Measurements from ENCODE around the gene PPP2R1B. TPM values are rescaled to one million over a fixed set of nuclear protein-coding genes. Genes with fewer than 3 reads are reported as not detected.

Gene PPP2R1B
- 100 to 1,000 TPM in 1 of 6 experiments, 10 to 100 TPM in 5; 44.5 to 150 (median 59.6) TPM for total RNA-seq
- long read RNA-seq, full-length matches to known transcripts, result 5 of 9 reads
- long read RNA-seq, partial matches to known transcripts, result 2 of 9 reads
- long read RNA-seq, other reads (novel, unspliced or antisense), result 2 of 9 reads

DNA sequence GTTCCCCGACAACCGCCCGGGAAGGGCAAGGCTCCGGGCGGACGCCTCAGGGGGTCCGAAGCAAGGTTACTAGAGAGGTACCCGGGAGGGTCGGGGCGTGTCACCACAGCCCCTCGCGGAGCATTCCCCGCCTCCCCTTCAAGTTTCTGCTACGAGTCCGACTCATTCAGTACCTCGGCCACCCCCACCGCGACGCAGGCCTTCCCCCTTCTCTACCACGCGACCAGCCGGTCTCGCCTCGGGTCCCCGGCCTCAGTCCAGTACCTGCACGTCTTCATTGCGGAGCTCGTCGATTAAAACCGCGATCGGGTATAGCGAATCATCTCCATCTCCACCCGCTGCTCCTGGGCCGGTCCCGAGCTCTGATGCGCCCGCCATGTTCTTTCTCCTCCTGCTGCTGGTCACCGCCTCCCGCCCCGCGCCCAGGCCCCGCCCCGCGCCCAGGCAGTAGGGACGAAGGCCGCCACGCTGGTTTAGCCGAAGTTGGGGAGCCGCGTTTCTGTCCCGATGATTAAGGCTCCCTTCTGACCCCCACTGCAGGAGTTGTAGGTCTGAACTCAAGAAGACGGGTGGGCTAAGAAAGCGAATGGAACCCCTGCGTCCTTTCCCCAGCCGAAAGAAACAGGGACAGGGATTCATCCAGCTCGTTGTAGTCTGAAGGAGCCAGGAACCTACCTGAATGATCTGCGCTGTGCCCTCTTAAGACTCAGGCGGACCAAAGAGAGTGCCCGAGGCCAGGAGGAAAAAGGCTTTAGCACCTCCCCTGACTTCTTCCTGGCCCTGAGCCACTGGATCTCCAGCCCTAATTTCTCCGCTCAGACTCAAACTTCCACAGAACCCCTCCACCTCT is at the start of gene PPP2R1B:
TSS of gene PPP2R1B (minus strand) at position 406 of the 850 bp plus-strand sequence. CDS start at position 378, 28 bp downstream.
- Histone ChIP-seq H3K4me3 (peak within 1 kb of the TSS; percentile 89 to 97 (median 91)), H3K27me3 (no peaks in the 10 kb centered on the region), H3K36me3 (peaks cover 0 to 28% (median 8%) of the 10 kb centered on the region in 4 donors), H3K4me1 (peaks cover 0 to 21% (median 4%) of the 10 kb centered on the region in 4 donors), H3K9me3 (no peaks in the 10 kb centered on the region), H3K27ac (peak within 1 kb of the TSS; percentile 88 to 96 (median 95))
- TF ChIP-seq, protein P1, sequence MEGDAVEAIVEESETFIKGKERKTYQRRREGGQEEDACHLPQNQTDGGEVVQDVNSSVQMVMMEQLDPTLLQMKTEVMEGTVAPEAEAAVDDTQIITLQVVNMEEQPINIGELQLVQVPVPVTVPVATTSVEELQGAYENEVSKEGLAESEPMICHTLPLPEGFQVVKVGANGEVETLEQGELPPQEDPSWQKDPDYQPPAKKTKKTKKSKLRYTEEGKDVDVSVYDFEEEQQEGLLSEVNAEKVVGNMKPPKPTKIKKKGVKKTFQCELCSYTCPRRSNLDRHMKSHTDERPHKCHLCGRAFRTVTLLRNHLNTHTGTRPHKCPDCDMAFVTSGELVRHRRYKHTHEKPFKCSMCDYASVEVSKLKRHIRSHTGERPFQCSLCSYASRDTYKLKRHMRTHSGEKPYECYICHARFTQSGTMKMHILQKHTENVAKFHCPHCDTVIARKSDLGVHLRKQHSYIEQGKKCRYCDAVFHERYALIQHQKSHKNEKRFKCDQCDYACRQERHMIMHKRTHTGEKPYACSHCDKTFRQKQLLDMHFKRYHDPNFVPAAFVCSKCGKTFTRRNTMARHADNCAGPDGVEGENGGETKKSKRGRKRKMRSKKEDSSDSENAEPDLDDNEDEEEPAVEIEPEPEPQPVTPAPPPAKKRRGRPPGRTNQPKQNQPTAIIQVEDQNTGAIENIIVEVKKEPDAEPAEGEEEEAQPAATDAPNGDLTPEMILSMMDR (IDR thresholded peaks at IDR 0.05), result no peak
- peak; percentile 65 for TF ChIP-seq POLR2A (IDR thresholded peaks at IDR 0.05)
- DNase-seq (peak; percentile 83 to 89 (median 87)), ATAC-seq (peak; percentile 90 to 97 (median 93))
- intact Hi-C loops (cut with DNase I), result no loop called here
- 0% methylated on average over 16 of the region's 61 CpGs for WGBS (ENCODE audit: insufficient coverage, low coverage, low lambda C conversion rate, missing lambda C conversion rate)

DNA sequence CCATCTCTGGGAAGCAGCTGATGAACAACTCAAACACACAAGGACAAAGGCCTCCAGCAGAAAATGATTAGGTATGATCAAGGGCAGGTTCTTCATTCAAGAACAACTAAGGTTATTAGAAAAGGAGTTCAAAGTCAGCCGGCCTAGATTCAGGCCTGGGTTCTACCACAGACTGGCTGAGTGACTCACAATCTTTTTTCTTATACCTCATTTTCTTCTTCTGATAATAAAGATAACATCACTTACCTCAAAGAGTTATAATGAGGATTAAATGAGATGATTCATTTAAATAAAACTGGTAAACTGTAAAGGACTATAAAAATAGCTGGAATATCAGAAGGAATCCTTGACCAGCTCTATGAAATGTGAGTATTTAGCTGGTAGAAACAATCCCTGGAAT is 49.3 kb upstream of the PPP2R1B start:
- no peaks in the 10 kb centered on the region for H3K36me3 ChIP-seq
- no peak for ATAC-seq
- no peak overlapping the region for H3K27ac ChIP-seq
- H3K9me3 ChIP-seq, result no peaks in the 10 kb centered on the region
- peaks cover 0 to 14% (median 3%) of the 10 kb centered on the region in 4 donors for H3K4me1 ChIP-seq
- WGBS (ENCODE audit: insufficient coverage, low coverage, low lambda C conversion rate, missing lambda C conversion rate), result 91% methylated on average over 1 of the region's 1 CpG
- H3K4me3 ChIP-seq, result no peak overlapping the region
- TF ChIP-seq, protein P1 (IDR thresholded peaks at IDR 0.05), result no peak
- no peak for TF ChIP-seq POLR2A (IDR thresholded peaks at IDR 0.05)
- intact Hi-C loops (cut with DNase I), result no loop called here
- no peaks in the 10 kb centered on the region for H3K27me3 ChIP-seq
- no peak for DNase-seq

DNA sequence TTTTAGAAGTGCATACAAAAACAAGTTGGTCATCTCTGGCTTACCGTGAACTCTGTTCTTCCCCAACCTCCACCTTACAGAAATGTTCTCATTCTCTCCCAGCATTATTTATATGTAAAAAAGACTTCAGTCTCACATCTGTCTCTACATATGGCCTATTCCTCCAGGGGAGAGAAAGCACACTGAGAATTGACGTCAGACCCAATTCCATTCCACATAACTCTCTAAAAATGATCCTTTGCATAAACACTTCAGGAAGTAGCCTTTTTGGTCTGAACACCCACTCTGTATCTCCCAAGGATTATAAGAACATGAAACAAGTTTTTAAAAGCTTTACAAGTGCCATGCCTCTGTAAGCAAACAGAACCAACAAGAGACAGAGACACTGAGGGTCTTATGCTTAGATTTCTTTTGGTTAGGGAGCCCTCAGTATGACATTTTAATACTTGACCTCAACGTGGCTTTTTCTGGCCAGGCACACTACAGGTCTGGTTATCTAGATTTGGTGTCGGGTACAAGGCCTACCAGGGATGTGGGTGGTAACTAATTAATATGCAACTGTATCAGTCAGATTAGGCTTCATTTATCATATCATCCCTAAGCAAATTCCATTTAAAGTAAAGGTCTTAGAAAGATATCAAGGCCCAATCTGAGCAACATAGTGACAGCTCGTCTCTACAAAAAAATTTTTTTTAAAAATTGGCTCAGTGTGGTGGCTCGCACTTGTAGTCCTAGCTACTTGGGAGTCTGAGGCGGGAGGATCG is 48.5 kb upstream of the PPP2R1B start:
- H3K4me3 ChIP-seq, result no peak overlapping the region
- ATAC-seq, result no peak
- H3K4me1 ChIP-seq, result peaks cover 0 to 6% (median 2%) of the 10 kb centered on the region in 4 donors
- no peak overlapping the region for H3K27ac ChIP-seq
- no peak for DNase-seq
- WGBS (ENCODE audit: insufficient coverage, low coverage, low lambda C conversion rate, missing lambda C conversion rate), result 78% methylated on average over 8 of the region's 8 CpGs
- intact Hi-C loops (cut with DNase I), result no loop called here
- H3K9me3 ChIP-seq, result no peaks in the 10 kb centered on the region
- TF ChIP-seq POLR2A (IDR thresholded peaks at IDR 0.05), result no peak
- TF ChIP-seq, protein P1 (IDR thresholded peaks at IDR 0.05), result no peak
- H3K36me3 ChIP-seq, result no peaks in the 10 kb centered on the region
- no peaks in the 10 kb centered on the region for H3K27me3 ChIP-seq

DNA sequence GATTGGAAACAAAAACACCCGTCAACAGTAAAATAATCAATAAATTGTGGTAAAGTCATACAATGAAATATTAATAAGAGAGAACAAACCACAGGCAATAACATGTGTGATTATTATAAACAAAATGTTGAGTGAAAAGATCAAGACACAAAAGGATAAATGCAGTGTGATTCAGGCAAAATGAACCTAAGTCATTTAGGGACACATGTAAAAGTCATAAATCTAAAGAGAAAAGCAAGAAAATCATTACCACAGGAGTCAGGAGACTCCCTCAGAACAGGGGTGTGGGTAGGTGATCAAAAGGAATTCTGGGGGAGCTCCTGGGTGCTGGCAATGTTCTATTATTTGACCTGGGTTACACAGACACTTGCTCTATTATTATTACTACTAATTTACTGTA is 47.9 kb upstream of the PPP2R1B start:
- WGBS (ENCODE audit: insufficient coverage, low coverage, low lambda C conversion rate, missing lambda C conversion rate), result 47% methylated on average over 1 of the region's 1 CpG
- Histone ChIP-seq H3K4me1 (no peaks in the 10 kb centered on the region), H3K27ac (no peak overlapping the region), H3K27me3 (no peaks in the 10 kb centered on the region), H3K9me3 (no peaks in the 10 kb centered on the region), H3K4me3 (no peak overlapping the region), H3K36me3 (no peaks in the 10 kb centered on the region)
- intact Hi-C loops (cut with DNase I), result no loop called here
- no peak for DNase-seq
- TF ChIP-seq, protein P1 (IDR thresholded peaks at IDR 0.05), result no peak
- TF ChIP-seq POLR2A (IDR thresholded peaks at IDR 0.05), result no peak
- ATAC-seq, result no peak
